Liver (tissue), 9 donors: ENCODE measurements around the gene ITFG1. TPM values are rescaled to one million over a fixed set of nuclear protein-coding genes. Genes with fewer than 3 reads are reported as not detected.

ENCODE experiments used
- DNase-seq: peaks from one replicate; pipeline ENCODE4 v3.0.0-alpha.2; 2017; ENCODE audit warnings: low spot score
- H3K27ac ChIP-seq, 2 donors: one replicate each; pipeline ENCODE4 v1.7.0; 2013; ENCODE audit warnings: inconsistent platforms in 2 of 2, low read length in 2 of 2, control low read depth in 1 of 2, low read depth in 1 of 2, mild to moderate bottlenecking in 1 of 2
- H3K27me3 ChIP-seq, 4 donors: one replicate each; pipeline versions ENCODE4 v1.6.1 to v1.7.0; 2013; ENCODE audit warnings: low read length in 3 of 4, inconsistent platforms in 1 of 4, mild to moderate bottlenecking in 1 of 4, moderate library complexity in 1 of 4; ENCODE audit not compliant: control insufficient read depth in 4 of 4, insufficient read depth in 4 of 4
- H3K36me3 ChIP-seq, 4 donors: one replicate each; pipeline versions ENCODE4 v1.6.1 to v1.7.0; 2013; ENCODE audit warnings: low read length in 3 of 4, mild to moderate bottlenecking in 3 of 4, low read depth in 1 of 4, moderate library complexity in 1 of 4; ENCODE audit not compliant: control insufficient read depth in 4 of 4, insufficient read depth in 3 of 4
- H3K4me1 ChIP-seq, 4 donors: one replicate each; pipeline versions ENCODE4 v1.6.1 to v1.7.0; 2013; ENCODE audit warnings: low read length in 3 of 4, mild to moderate bottlenecking in 3 of 4, moderate library complexity in 1 of 4; ENCODE audit not compliant: control insufficient read depth in 4 of 4, insufficient read depth in 4 of 4
- H3K4me3 ChIP-seq, 3 donors: one replicate each; pipeline versions ENCODE4 v1.6.1 to v1.7.0; 2013; ENCODE audit warnings: low read length in 3 of 3, control low read depth in 1 of 3, low read depth in 1 of 3, mild to moderate bottlenecking in 1 of 3
- H3K9ac ChIP-seq, 2 donors: one replicate each; pipeline ENCODE4 v1.7.0; 2013; ENCODE audit warnings: low read length in 2 of 2, mild to moderate bottlenecking in 2 of 2, moderate library complexity in 2 of 2, control low read depth in 1 of 2, low read depth in 1 of 2
- H3K9me3 ChIP-seq, 4 donors: one replicate each; pipeline versions ENCODE4 v1.6.1 to v1.7.0; 2013; ENCODE audit warnings: low read length in 3 of 4; ENCODE audit not compliant: control insufficient read depth in 4 of 4
- ATF3 ChIP-seq: IDR thresholded peaks from 2 replicates; pipeline ENCODE4 v1.6.1; 2016; ENCODE audit warnings: antibody characterized with exemption
- CTCF ChIP-seq: fragments of 150-350 bp; IDR thresholded peaks from 2 replicates; pipeline ENCODE4 v1.5.1; 2017; ENCODE audit warnings: improper control_type of control experiment, low read depth, low read length; ENCODE audit not compliant: missing input control
- EGR1 ChIP-seq, 2 donors: IDR thresholded peaks; 2 replicates each; pipeline ENCODE4 v1.6.1; 2016 to 2018; ENCODE audit warnings: antibody characterized with exemption in 2 of 2, low read depth in 2 of 2
- FOXA1 ChIP-seq: IDR thresholded peaks from 2 replicates; pipeline ENCODE4 v1.6.1; 2016; ENCODE audit warnings: antibody characterized with exemption
- FOXA2 ChIP-seq: IDR thresholded peaks from 2 replicates; pipeline ENCODE4 v1.6.1; 2016; ENCODE audit warnings: antibody characterized with exemption
- GABPA ChIP-seq, 2 donors: IDR thresholded peaks in 1 of 2; conservative IDR thresholded peaks in 1 of 2; 2 replicates each; pipeline ENCODE4 v1.6.1; 2016; ENCODE audit warnings: antibody characterized with exemption in 2 of 2, mild to moderate bottlenecking in 1 of 2, moderate library complexity in 1 of 2
- HNF4G ChIP-seq: IDR thresholded peaks from 2 replicates; pipeline ENCODE4 v1.6.1; 2016; ENCODE audit warnings: antibody characterized with exemption
- JUND ChIP-seq, 2 donors: IDR thresholded peaks; 2 replicates each; pipeline ENCODE4 v1.6.1; 2016; ENCODE audit warnings: antibody characterized with exemption in 2 of 2
- MAX ChIP-seq: IDR thresholded peaks from 2 replicates; pipeline ENCODE4 v1.6.1; 2016; ENCODE audit warnings: antibody characterized with exemption
- NR2F2 ChIP-seq: IDR thresholded peaks from 2 replicates; pipeline ENCODE4 v1.6.1; 2016; ENCODE audit warnings: antibody characterized with exemption
- RXRA ChIP-seq, 2 donors: IDR thresholded peaks; 2 replicates each; pipeline ENCODE4 v1.6.1; 2017 to 2018; ENCODE audit warnings: antibody characterized with exemption in 2 of 2, mild to moderate bottlenecking in 1 of 2
- SP1 ChIP-seq: IDR thresholded peaks from 2 replicates; pipeline ENCODE4 v1.6.1; 2018; ENCODE audit warnings: antibody characterized with exemption, mild to moderate bottlenecking
- TAF1 ChIP-seq: conservative IDR thresholded peaks from 2 replicates; pipeline ENCODE4 v1.6.1; 2016; ENCODE audit warnings: antibody characterized with exemption, mild to moderate bottlenecking
- YY1 ChIP-seq: IDR thresholded peaks from 2 replicates; pipeline ENCODE4 v1.6.1; 2016; ENCODE audit warnings: antibody characterized with exemption, mild to moderate bottlenecking
- ZBTB33 ChIP-seq: IDR thresholded peaks from 2 replicates; pipeline ENCODE4 v1.6.1; 2016; ENCODE audit warnings: antibody characterized with exemption
- WGBS: extraction: QIAGEN DNeasy Blood & Tissue Kit; methylation state at CpG from one replicate; pipeline ENCODE4 v1.1.7; 2013; 5-methylcytosine and 5-hydroxymethylcytosine counted together
- polyA plus RNA-seq, 2 donors: library from polyadenylated mRNA; stranded (reverse) in 1 of 2; unstranded in 1 of 2; fragments of 200-250 nt in 1 of 2; fragments of >200 nt in 1 of 2; fragmentation: Nextera tagmentation in 1 of 2; extraction: Ambion mirVana in 1 of 2; gene quantifications; one replicate each; pipeline versions ENCODE4 v1.2.1 to v1.2.3, GENCODE V29; 2013 to 2015
- total RNA-seq, 2 donors: library from RNA; depleted of rRNA; stranded (reverse); fragments of >200 nt; gene quantifications; one replicate each; pipeline ENCODE4 v1.2.3, GENCODE V29; 2014
- donor health status: healthy.
- donor health status: healthy.
- donor health status: healthy.
- donor health status: healthy.
- donor health status: healthy.

ITFG1 gene
- total and polyA plus RNA-seq, 4 donors = 31.1 to 51.0 (median 36.5) TPM

- no peaks in the 10 kb centered on the region for H3K4me1 ChIP-seq
- no peak for TF ChIP-seq TAF1
- no peak for TF ChIP-seq ZBTB33
- no peak for TF ChIP-seq NR2F2
- TF ChIP-seq FOXA1 = no peak
- TF ChIP-seq GABPA (IDR thresholded peaks at IDR 0.05 in 1 of 2, conservative IDR thresholded peaks at IDR 0.05 in 1 of 2) = no peak
- TF ChIP-seq SP1 = no peak
- no peak for DNase-seq
- H3K4me3 ChIP-seq = no peak overlapping the region
- H3K36me3 ChIP-seq = peaks cover 0 to 4% (median 2%) of the 10 kb centered on the region in 4 donors
- 92% methylated on average over 1 of the region's 1 CpG for WGBS
- no peak overlapping the region for H3K9ac ChIP-seq
- H3K9me3 ChIP-seq = peaks cover 0 to 1% (median 0%) of the 10 kb centered on the region in 4 donors
- no peak overlapping the region for H3K27ac ChIP-seq
- H3K27me3 ChIP-seq = no peaks in the 10 kb centered on the region
These were observed 85.4 kb downstream of the ITFG1 start for GRCh38 chr16:47375423-47375822.

- Histone ChIP-seq H3K27ac (no peak overlapping the region), H3K27me3 (no peaks in the 10 kb centered on the region), H3K9ac (no peak overlapping the region), H3K9me3 (peaks cover 0 to 3% (median 0%) of the 10 kb centered on the region in 4 donors), H3K4me3 (no peak overlapping the region), H3K36me3 (peaks cover 0 to 4% (median 1%) of the 10 kb centered on the region in 4 donors), H3K4me1 (no peaks in the 10 kb centered on the region)
- TF ChIP-seq TAF1 (no peak), MAX (no peak), GABPA (IDR thresholded peaks at IDR 0.05 in 1 of 2, conservative IDR thresholded peaks at IDR 0.05 in 1 of 2) (no peak), FOXA1 (no peak), NR2F2 (no peak), ZBTB33 (no peak), HNF4G (no peak), RXRA (IDR thresholded peaks at IDR 0.05) (no peak), SP1 (no peak)
- WGBS = 98% methylated on average over 3 of the region's 3 CpGs
- DNase-seq = no peak
These were observed 86.2 kb downstream of the ITFG1 start for GRCh38 chr16:47374629-47375028.

- no peak for DNase-seq
- H3K27ac ChIP-seq = no peak overlapping the region
- no peaks in the 10 kb centered on the region for H3K4me1 ChIP-seq
- H3K27me3 ChIP-seq = no peaks in the 10 kb centered on the region
- peaks cover 0 to 2% (median 1%) of the 10 kb centered on the region in 4 donors for H3K36me3 ChIP-seq
- H3K9me3 ChIP-seq = peaks cover 0 to 3% (median 0%) of the 10 kb centered on the region in 4 donors
- no peak overlapping the region for H3K9ac ChIP-seq
- WGBS = 98% methylated on average over 5 of the region's 5 CpGs
- no peak overlapping the region for H3K4me3 ChIP-seq
- TF ChIP-seq NR2F2 (no peak), ATF3 (no peak), FOXA2 (no peak), ZBTB33 (no peak), GABPA (IDR thresholded peaks at IDR 0.05 in 1 of 2, conservative IDR thresholded peaks at IDR 0.05 in 1 of 2) (no peak), YY1 (no peak), CTCF (no peak), EGR1 (IDR thresholded peaks at IDR 0.05; ENCODE audit: low read depth in 2 of 2) (no peak), TAF1 (no peak), MAX (no peak), JUND (IDR thresholded peaks at IDR 0.05) (no peak)
These were observed 89.4 kb downstream of the ITFG1 start for GRCh38 chr16:47371271-47372014.
